Activated CD4-positive, CD25-positive, alpha-beta regulatory T cell treated with anti-CD3 and anti-CD28 coated beads, Interleukin-2, amount 50 U/mL, for 16 hours (primary cell): Measurements from ENCODE around the gene IER3.
"Not testable (repeated sequence)": the region's sequence is repeated elsewhere in the genome, so short reads cannot be mapped to it uniquely, and the experiment has no call there.

ENCODE experiments used
- DNase-seq: peaks from one replicate; pipeline ENCODE4 v3.0.0-alpha.2; 2020; ENCODE audit warnings: low read depth, low spot score

The IER3 gene

GRCh38 chr6:30768634-30769087, 24.3 kb upstream of the IER3 start:
- no peak for DNase-seq

- DNase-seq, result no peak
Observed at GRCh38 chr6:30767944-30768301, 23.6 kb upstream of the IER3 start.

GRCh38 chr6:30767158-30767943, 23.0 kb upstream of the IER3 start:
- DNase-seq, result no peak

GRCh38 chr6:30766461-30767157, 22.3 kb upstream of the IER3 start:
- no peak for DNase-seq

DNA sequence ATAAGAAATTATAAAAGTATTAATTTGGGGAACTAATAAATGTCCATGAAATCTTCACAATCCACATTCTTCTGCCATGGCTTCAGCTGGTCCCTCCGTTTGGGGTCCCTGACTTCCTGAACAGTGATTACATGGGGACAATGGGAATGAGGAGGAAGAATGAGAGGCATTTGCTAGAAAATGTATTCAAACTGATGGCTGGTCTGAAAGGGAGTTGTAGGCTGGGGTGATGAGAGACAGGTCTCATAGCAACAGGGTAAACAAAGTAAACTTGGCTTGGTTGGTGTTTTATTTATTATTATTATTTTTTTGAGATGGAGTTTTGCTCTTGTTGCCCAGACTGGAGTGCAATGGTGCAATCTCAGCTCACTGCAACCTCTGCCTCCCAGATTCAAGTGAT, 21.1 kb upstream of the IER3 start:
- not testable (repeated sequence) for DNase-seq

DNA sequence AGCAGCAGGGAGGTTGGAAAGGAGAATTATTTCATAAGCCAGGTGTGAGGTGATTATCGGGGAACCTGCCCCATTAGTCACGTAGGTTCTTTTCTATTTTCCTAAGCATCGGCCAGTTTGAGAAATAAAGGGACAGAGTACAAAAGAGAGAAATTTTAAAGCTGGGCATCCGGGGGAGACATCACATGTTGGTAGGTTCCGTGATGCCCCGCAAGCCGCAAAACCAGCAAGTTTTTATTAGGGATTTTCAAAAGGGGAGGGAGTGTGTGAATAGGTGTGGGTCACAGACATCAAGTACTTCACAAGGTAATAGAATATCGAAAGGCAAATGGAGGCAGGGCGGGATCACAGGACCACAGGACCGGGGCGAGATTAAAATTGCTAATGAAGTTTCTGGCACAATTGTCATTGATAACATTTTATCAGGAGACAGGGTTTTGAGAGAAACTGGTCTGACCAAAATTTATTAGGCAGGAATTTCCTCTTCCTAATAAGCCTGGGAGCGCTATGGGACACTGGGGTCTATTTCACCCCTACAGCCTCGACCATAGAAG, 20.2 kb upstream of the IER3 start:
- not testable (repeated sequence) for DNase-seq

- DNase-seq, result no peak
Observed at GRCh38 chr6:30763618-30764489, 19.5 kb upstream of the IER3 start.

DNA sequence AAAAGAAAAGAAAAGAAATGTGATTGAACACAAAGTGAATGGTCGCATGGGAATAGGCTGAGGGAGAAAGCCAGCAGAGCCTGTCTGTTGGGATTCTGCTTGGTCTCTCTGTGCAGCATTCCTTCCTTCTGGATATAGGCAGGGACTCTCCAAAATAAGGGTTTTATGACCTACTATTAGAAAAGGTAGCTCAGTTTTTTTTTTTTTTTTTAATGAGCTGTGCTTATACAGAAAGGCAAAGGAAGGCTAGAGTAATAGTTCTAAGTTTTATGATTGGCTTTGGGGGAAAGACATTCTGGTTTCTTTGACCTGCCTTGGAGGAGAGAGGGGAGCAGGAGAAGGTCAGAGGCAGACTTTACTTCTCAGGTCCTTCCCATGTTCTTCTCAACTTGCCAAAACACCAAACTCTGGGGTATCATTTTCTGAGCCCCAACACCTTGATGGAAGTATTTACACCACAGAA, 18.8 kb upstream of the IER3 start:
- DNase-seq, result no peak

GRCh38 chr6:30761791-30762429, 17.6 kb upstream of the IER3 start:
- no peak for DNase-seq

GRCh38 chr6:30760549-30760948, 16.2 kb upstream of the IER3 start:
- no peak for DNase-seq

- DNase-seq, result no peak
Observed at GRCh38 chr6:30759575-30760239, 15.4 kb upstream of the IER3 start.

GRCh38 chr6:30757261-30757904, 13.0 kb upstream of the IER3 start:
- DNase-seq, result no peak

DNA sequence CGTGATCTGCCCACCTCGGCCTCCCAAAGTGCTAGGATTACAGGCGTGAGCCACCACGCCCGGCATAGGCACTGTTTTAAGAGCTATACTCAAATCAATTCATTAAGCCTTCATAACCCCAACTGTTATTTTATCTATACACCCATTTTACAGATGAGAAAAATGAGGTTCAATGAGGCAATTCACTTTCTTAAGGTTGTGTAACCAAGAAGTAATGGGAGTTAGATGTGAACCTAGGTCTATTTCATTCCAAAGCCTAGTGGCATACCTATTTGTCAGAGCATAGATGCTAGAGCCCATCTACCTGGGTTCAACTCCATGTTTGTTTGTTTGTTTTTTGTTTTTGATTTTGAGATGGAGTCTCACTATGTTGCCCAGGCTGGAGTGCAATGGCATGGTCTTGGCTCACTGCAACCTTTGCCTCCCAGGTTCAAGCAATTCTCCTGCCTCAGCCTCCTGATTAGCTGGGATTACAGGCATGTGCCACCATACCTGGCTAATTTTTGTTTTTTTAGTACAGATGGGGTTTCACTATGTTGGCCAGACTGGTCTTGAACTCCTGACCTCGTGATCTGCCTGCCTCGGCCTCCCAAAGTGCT, 12.2 kb upstream of the IER3 start:
- not testable (repeated sequence) for DNase-seq

GRCh38 chr6:30754631-30755030, 10.3 kb upstream of the IER3 start:
- no peak for DNase-seq

DNA sequence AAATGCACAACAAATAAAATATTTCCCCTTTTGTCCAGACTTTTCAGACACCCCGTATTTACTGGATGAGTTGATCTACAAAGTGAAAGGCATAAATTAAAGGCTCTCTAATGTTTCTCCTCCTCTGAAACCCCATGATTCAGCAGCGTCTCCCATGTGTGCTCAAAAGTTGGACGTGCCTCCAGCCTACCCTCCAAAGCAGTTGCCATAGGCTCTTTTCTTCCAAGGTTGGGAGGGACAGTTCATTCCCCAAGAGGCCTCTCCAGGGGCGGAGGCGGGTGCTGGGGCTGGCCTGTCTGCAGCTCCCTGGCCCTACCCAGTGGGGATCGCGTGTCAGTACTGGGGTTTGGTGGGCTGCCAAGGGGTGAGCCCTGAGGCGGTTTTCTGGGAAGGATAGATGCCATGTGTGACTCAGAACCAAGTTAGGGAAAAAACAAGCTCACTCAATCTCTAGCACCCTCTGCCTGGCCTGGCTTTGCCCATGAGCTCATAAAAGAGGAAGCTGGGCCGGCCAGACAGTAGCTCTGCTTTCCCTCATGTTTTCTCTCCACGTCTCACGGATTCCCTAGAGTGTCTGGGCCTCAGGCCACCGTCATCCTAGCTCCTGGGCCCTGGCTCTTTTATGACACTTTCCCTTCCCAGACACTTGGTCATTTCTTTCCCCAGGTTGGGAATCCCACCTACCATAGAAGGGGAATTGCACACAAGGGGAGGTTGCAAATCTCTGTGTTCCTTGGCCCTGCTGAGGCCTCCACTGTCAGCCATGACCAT, 8.0 kb upstream of the IER3 start:
- DNase-seq, result no peak

GRCh38 chr6:30750379-30750668, 6.0 kb upstream of the IER3 start:
- no peak for DNase-seq

GRCh38 chr6:30749554-30750378, 5.4 kb upstream of the IER3 start:
- no peak for DNase-seq

DNA sequence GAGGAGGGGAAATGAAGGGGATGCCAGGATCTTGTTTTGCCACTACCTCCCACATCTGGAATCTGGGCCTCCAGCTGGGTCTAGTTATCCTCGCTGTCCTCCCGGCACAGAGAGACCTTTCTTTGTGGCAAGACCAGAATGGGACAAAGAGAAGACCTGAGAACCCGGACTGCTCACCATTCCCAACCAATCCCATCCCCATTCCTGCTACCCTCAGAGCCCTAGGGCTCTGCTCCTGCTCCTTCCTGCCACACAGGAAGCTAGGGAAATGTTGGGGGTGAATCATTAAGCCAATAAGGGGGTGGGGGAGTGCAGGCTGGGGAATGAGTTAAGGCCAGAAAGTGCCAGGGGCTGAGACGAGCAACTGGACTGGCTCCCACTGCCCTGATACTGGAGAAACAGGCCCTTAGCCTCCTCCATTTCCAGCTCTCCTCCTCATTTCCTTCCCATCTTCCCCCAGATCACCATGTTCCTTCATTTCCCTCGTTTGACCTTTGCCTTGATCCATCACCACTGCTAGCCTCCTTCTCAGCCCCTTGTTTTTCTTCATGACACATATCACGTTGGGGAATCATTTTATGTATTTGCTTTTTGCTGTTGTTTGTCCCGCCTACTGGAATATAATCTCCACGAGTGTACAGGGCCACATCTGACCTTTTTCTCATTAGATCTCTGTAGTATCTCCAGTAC, 4.6 kb upstream of the IER3 start:
- no peak for DNase-seq
